Measurements from ENCODE around the gene CYP3A7. TPM values are rescaled to one million over a fixed set of nuclear protein-coding genes. Genes with fewer than 3 reads are reported as not detected.

The CYP3A7 gene
- total RNA-seq, 1 donor, result not detected

- no peak overlapping the region for H3K4me3 ChIP-seq (ENCODE audit: low read depth, low read length)
- no peak for DNase-seq (ENCODE audit: low read depth)
- no peak for TF ChIP-seq CTCF (IDR thresholded peaks at IDR 0.05; ENCODE audit: insufficient read depth, low read depth, low read length)
Observed at GRCh38 chr7:99720800-99721595, 14.0 kb downstream of the CYP3A7 start.

GRCh38 chr7:99719996-99720769 lies 14.8 kb downstream of the CYP3A7 start:
- no peak for DNase-seq (ENCODE audit: low read depth)
- H3K4me3 ChIP-seq (ENCODE audit: low read depth, low read length), result no peak overlapping the region
- TF ChIP-seq CTCF (IDR thresholded peaks at IDR 0.05; ENCODE audit: insufficient read depth, low read depth, low read length), result no peak

GRCh38 chr7:99713995-99714570 lies 20.9 kb downstream of the CYP3A7 start:
- no peak overlapping the region for H3K4me3 ChIP-seq (ENCODE audit: low read depth, low read length)
- DNase-seq (ENCODE audit: low read depth), result no peak
- no peak for TF ChIP-seq CTCF (IDR thresholded peaks at IDR 0.05; ENCODE audit: insufficient read depth, low read depth, low read length)

- no peak for TF ChIP-seq CTCF (IDR thresholded peaks at IDR 0.05; ENCODE audit: insufficient read depth, low read depth, low read length)
Observed at GRCh38 chr7:99709838-99710578, 25.0 kb downstream of the CYP3A7 start.

GRCh38 chr7:99709260-99709659 lies 25.7 kb downstream of the CYP3A7 start:
- no peak for DNase-seq (ENCODE audit: low read depth)
- no peak for TF ChIP-seq CTCF (IDR thresholded peaks at IDR 0.05; ENCODE audit: insufficient read depth, low read depth, low read length)
- H3K4me3 ChIP-seq (ENCODE audit: low read depth, low read length), result no peak overlapping the region

More at GRCh38 chr7:99709838-99710578, 25.0 kb downstream of the CYP3A7 start:
- no peak for DNase-seq (ENCODE audit: low read depth)
- no peak overlapping the region for H3K4me3 ChIP-seq (ENCODE audit: low read depth, low read length)

GRCh38 chr7:99707096-99707495 lies 27.9 kb downstream of the CYP3A7 start:
- H3K4me3 ChIP-seq (ENCODE audit: low read depth, low read length), result no peak overlapping the region
- TF ChIP-seq CTCF (IDR thresholded peaks at IDR 0.05; ENCODE audit: insufficient read depth, low read depth, low read length), result no peak
- DNase-seq (ENCODE audit: low read depth), result peak; percentile 1

All from fibroblast of villous mesenchyme (primary cell).